Hematopoietic multipotent progenitor cell treated with erythropoietin and hydrocortisone succinate and interleukin-3 and kit ligand, for 15 days (in vitro differentiated cells): ENCODE data around the gene ANKRD34C.

Experiments
- DNase-seq: peaks from one replicate; pipeline ENCODE4 v3.0.0-alpha.2; 2015; ENCODE audit warnings: low spot score

The ANKRD34C gene

GRCh38 chr15:79282371-79283251, at the start of gene ANKRD34C:
TSS of gene ANKRD34C (plus strand) at chr15:79282722. CDS start at chr15:79293285, 10,563 bp downstream.
- DNase-seq = no peak

GRCh38 chr15:79233236-79233635, 49.3 kb upstream of the ANKRD34C start:
- DNase-seq = no peak

GRCh38 chr15:79240036-79240435, 42.5 kb upstream of the ANKRD34C start:
- DNase-seq = no peak

- no peak for DNase-seq
These were observed 38.8 kb upstream of the ANKRD34C start for GRCh38 chr15:79243723-79244122.

GRCh38 chr15:79244876-79245275, 37.6 kb upstream of the ANKRD34C start:
- no peak for DNase-seq

GRCh38 chr15:79248183-79248582, 34.3 kb upstream of the ANKRD34C start:
- DNase-seq = no peak

- DNase-seq = no peak
These were observed 25.1 kb upstream of the ANKRD34C start for GRCh38 chr15:79257454-79257853.

- DNase-seq = no peak
These were observed 20.7 kb upstream of the ANKRD34C start for GRCh38 chr15:79261836-79262235.

GRCh38 chr15:79265167-79265566, 17.4 kb upstream of the ANKRD34C start:
- no peak for DNase-seq

- DNase-seq = no peak
These were observed 16.4 kb upstream of the ANKRD34C start for GRCh38 chr15:79265987-79266579.

- DNase-seq = no peak
These were observed 928 bp downstream of the ANKRD34C start for GRCh38 chr15:79283252-79284048.

- no peak for DNase-seq
These were observed 8.2 kb downstream of the ANKRD34C start for GRCh38 chr15:79290642-79291275.

GRCh38 chr15:79292011-79292410, 9.5 kb downstream of the ANKRD34C start:
- no peak for DNase-seq

GRCh38 chr15:79294075-79294474, 11.6 kb downstream of the ANKRD34C start:
- no peak for DNase-seq

GRCh38 chr15:79296583-79296982, 14.1 kb downstream of the ANKRD34C start:
- no peak for DNase-seq

GRCh38 chr15:79299126-79299840, 16.8 kb downstream of the ANKRD34C start:
- no peak for DNase-seq

GRCh38 chr15:79299841-79300235, 17.3 kb downstream of the ANKRD34C start:
- no peak for DNase-seq

GRCh38 chr15:79307251-79307650, 24.7 kb downstream of the ANKRD34C start:
- DNase-seq = no peak

- no peak for DNase-seq
These were observed 26.4 kb downstream of the ANKRD34C start for GRCh38 chr15:79308874-79309273.

- DNase-seq = no peak
These were observed 28.1 kb downstream of the ANKRD34C start for GRCh38 chr15:79310612-79310984.
